ENCODE measurements around the gene DLEU7.

The DLEU7 gene

GRCh38 chr13:50840284-50840683 is 3.2 kb downstream of the DLEU7 start:
- Histone ChIP-seq H3K9ac (ENCODE audit: low read length) (no peak overlapping the region), H3K9me3 (ENCODE audit: insufficient read depth, low read length) (no peaks in the 10 kb centered on the region), H2AFZ (ENCODE audit: low read depth, low read length) (no peak overlapping the region), H3K4me3 (ENCODE audit: low read length) (no peak overlapping the region), H3K79me2 (ENCODE audit: low read length) (no peaks in the 10 kb centered on the region), H3K27me3 (ENCODE audit: low read depth, low read length) (no peaks in the 10 kb centered on the region), H3K36me3 (replicated peaks; ENCODE audit: low read depth, low read length) (no peaks in the 10 kb centered on the region), H3K27ac (ENCODE audit: low read length) (no peak overlapping the region), H4K20me1 (ENCODE audit: insufficient read depth, low read length) (no peaks in the 10 kb centered on the region), H3K4me1 (ENCODE audit: low read length) (peaks cover 13% of the 10 kb centered on the region), H3K4me2 (ENCODE audit: low read length) (no peak overlapping the region)
- TF ChIP-seq EZH2phosphoT487 (IDR thresholded peaks at IDR 0.05; ENCODE audit: low read depth) (no peak), CTCF (IDR thresholded peaks at IDR 0.05; ENCODE audit: low read depth, low read length) (no peak)

GRCh38 chr13:50839828-50840227 is 3.7 kb downstream of the DLEU7 start:
- peaks cover 13% of the 10 kb centered on the region for H3K4me1 ChIP-seq (ENCODE audit: low read length)
- no peak overlapping the region for H3K4me2 ChIP-seq (ENCODE audit: low read length)
- no peak overlapping the region for H3K27ac ChIP-seq (ENCODE audit: low read length)
- H3K9ac ChIP-seq (ENCODE audit: low read length): no peak overlapping the region
- no peaks in the 10 kb centered on the region for H3K27me3 ChIP-seq (ENCODE audit: low read depth, low read length)
- no peaks in the 10 kb centered on the region for H3K9me3 ChIP-seq (ENCODE audit: insufficient read depth, low read length)
- H3K79me2 ChIP-seq (ENCODE audit: low read length): no peaks in the 10 kb centered on the region
- H3K4me3 ChIP-seq (ENCODE audit: low read length): no peak overlapping the region
- H3K36me3 ChIP-seq (replicated peaks; ENCODE audit: low read depth, low read length): no peaks in the 10 kb centered on the region
- no peak overlapping the region for H2AFZ ChIP-seq (ENCODE audit: low read depth, low read length)
- H4K20me1 ChIP-seq (ENCODE audit: insufficient read depth, low read length): no peaks in the 10 kb centered on the region
- TF ChIP-seq EZH2phosphoT487 (IDR thresholded peaks at IDR 0.05; ENCODE audit: low read depth) (no peak), CTCF (IDR thresholded peaks at IDR 0.05; ENCODE audit: low read depth, low read length) (no peak)

- Histone ChIP-seq H3K9me3 (ENCODE audit: insufficient read depth, low read length) (no peaks in the 10 kb centered on the region), H3K9ac (ENCODE audit: low read length) (no peak overlapping the region), H3K27ac (ENCODE audit: low read length) (no peak overlapping the region), H3K27me3 (ENCODE audit: low read depth, low read length) (no peaks in the 10 kb centered on the region), H3K79me2 (ENCODE audit: low read length) (no peaks in the 10 kb centered on the region), H3K4me1 (ENCODE audit: low read length) (peaks cover 13% of the 10 kb centered on the region), H3K4me3 (ENCODE audit: low read length) (no peak overlapping the region), H3K4me2 (ENCODE audit: low read length) (no peak overlapping the region), H3K36me3 (replicated peaks; ENCODE audit: low read depth, low read length) (no peaks in the 10 kb centered on the region), H4K20me1 (ENCODE audit: insufficient read depth, low read length) (no peaks in the 10 kb centered on the region), H2AFZ (ENCODE audit: low read depth, low read length) (no peak overlapping the region)
- TF ChIP-seq EZH2phosphoT487 (IDR thresholded peaks at IDR 0.05; ENCODE audit: low read depth) (no peak), CTCF (IDR thresholded peaks at IDR 0.05; ENCODE audit: low read depth, low read length) (no peak)
These were observed 4.8 kb downstream of the DLEU7 start for GRCh38 chr13:50838701-50839100.

GRCh38 chr13:50838031-50838430 is 5.5 kb downstream of the DLEU7 start:
- TF ChIP-seq EZH2phosphoT487 (IDR thresholded peaks at IDR 0.05; ENCODE audit: low read depth): no peak
- no peak for TF ChIP-seq CTCF (IDR thresholded peaks at IDR 0.05; ENCODE audit: low read depth, low read length)
- Histone ChIP-seq H3K36me3 (replicated peaks; ENCODE audit: low read depth, low read length) (no peaks in the 10 kb centered on the region), H3K27me3 (ENCODE audit: low read depth, low read length) (no peaks in the 10 kb centered on the region), H3K4me2 (ENCODE audit: low read length) (no peak overlapping the region), H3K4me1 (ENCODE audit: low read length) (peaks cover 12% of the 10 kb centered on the region), H3K9me3 (ENCODE audit: insufficient read depth, low read length) (no peaks in the 10 kb centered on the region), H3K9ac (ENCODE audit: low read length) (no peak overlapping the region), H3K4me3 (ENCODE audit: low read length) (no peak overlapping the region), H3K27ac (ENCODE audit: low read length) (no peak overlapping the region), H3K79me2 (ENCODE audit: low read length) (no peaks in the 10 kb centered on the region), H2AFZ (ENCODE audit: low read depth, low read length) (no peak overlapping the region), H4K20me1 (ENCODE audit: insufficient read depth, low read length) (no peaks in the 10 kb centered on the region)

All from OCI-LY3 (cell line).